Omental fat pad (tissue), 4 donors: ENCODE results near the gene LILRB3. TPM values are rescaled to one million over a fixed set of nuclear protein-coding genes. Genes with fewer than 3 reads are reported as not detected.
"Not testable (repeated sequence)": the region's sequence is repeated elsewhere in the genome, so short reads cannot be mapped to it uniquely, and the experiment has no call there.

Experiments used
- ATAC-seq: fragments of 150-250 bp; one replicate; pipeline ENCODE4 v1.9.1; 2016; ENCODE audit warnings: mild to moderate bottlenecking, moderate library complexity; ENCODE audit not compliant: low FRiP score
- DNase-seq: peaks from one replicate; pipeline ENCODE4 v3.0.0-alpha.2; 2019; ENCODE audit warnings: low spot score
- CTCF ChIP-seq, 3 donors: fragments of 450-650 bp; IDR thresholded peaks; one replicate each; pipeline ENCODE4 v1.5.1; 2016 to 2017; ENCODE audit warnings: antibody characterized with exemption in 3 of 3, mild to moderate bottlenecking in 3 of 3, moderate library complexity in 2 of 3
- total RNA-seq, 4 donors: library from RNA; depleted of rRNA; stranded (reverse); fragments of >200 nt; gene quantifications; one replicate each; pipeline ENCODE4 v1.1.0, GENCODE V29; 2016

The LILRB3 gene
- total RNA-seq, 4 donors from 2014 or later, result 11.7 to 135 (median 71.5) TPM

GRCh38 chr19:54179262-54179852, 43.5 kb downstream of the LILRB3 start:
- DNase-seq (no peak), ATAC-seq (no peak)
- TF ChIP-seq CTCF (IDR thresholded peaks at IDR 0.05), result no peak

- no peak for TF ChIP-seq CTCF (IDR thresholded peaks at IDR 0.05)
- no peak for ATAC-seq
These were observed 44.1 kb downstream of the LILRB3 start for GRCh38 chr19:54178581-54179261.

GRCh38 chr19:54173951-54174834, 48.6 kb downstream of the LILRB3 start:
- DNase-seq, result no peak
- no peak for TF ChIP-seq CTCF (IDR thresholded peaks at IDR 0.05)
- no peak for ATAC-seq

More at GRCh38 chr19:54178581-54179261, 44.1 kb downstream of the LILRB3 start:
- DNase-seq, result no peak

- TF ChIP-seq CTCF (IDR thresholded peaks at IDR 0.05), result no peak
- ATAC-seq, result no peak
These were observed 49.5 kb downstream of the LILRB3 start for GRCh38 chr19:54173359-54173699.

GRCh38 chr19:54172471-54173358, 50.1 kb downstream of the LILRB3 start, which contains the start of gene TMC4:
Gene TMC4 (minus strand): TSS chr19:54173160. CDS start chr19:54173117, 43 bp downstream.
- DNase-seq (no peak), ATAC-seq (peak; percentile 17)
- no peak for TF ChIP-seq CTCF (IDR thresholded peaks at IDR 0.05)

More at GRCh38 chr19:54173359-54173699, 49.5 kb downstream of the LILRB3 start:
- DNase-seq, result no peak

GRCh38 chr19:54171736-54172431, 50.9 kb downstream of the LILRB3 start:
- DNase-seq, ATAC-seq: not testable (repeated sequence)
